ENCODE measurements around the gene SH2D5.
"Not testable (repeated sequence)": the region's sequence is repeated elsewhere in the genome, so short reads cannot be mapped to it uniquely, and the experiment has no call there.

SH2D5 gene

GRCh38 chr1:20728371-20729154 lies 3.9 kb downstream of the SH2D5 start:
- no peak for DNase-seq

- DNase-seq = no peak
Measured at GRCh38 chr1:20727746-20728316, 4.7 kb downstream of the SH2D5 start.

GRCh38 chr1:20726932-20727745 lies 5.4 kb downstream of the SH2D5 start:
- no peak for DNase-seq

GRCh38 chr1:20726118-20726911 lies 6.2 kb downstream of the SH2D5 start:
- DNase-seq = no peak

- no peak for DNase-seq
Measured at GRCh38 chr1:20725189-20726117, 7.0 kb downstream of the SH2D5 start.

- DNase-seq = no peak
Measured at GRCh38 chr1:20724364-20725188, 7.9 kb downstream of the SH2D5 start.

GRCh38 chr1:20723537-20724363 lies 8.8 kb downstream of the SH2D5 start:
- no peak for DNase-seq

GRCh38 chr1:20723159-20723536 lies 9.4 kb downstream of the SH2D5 start:
- no peak for DNase-seq

- no peak for DNase-seq
Measured at GRCh38 chr1:20721117-20722061, 11.1 kb downstream of the SH2D5 start.

- no peak for DNase-seq
Measured at GRCh38 chr1:20720631-20721091, 11.8 kb downstream of the SH2D5 start.

- DNase-seq = no peak
Measured at GRCh38 chr1:20719871-20720620, 12.5 kb downstream of the SH2D5 start.

GRCh38 chr1:20719261-20719660 lies 13.2 kb downstream of the SH2D5 start:
- no peak for DNase-seq

- not testable (repeated sequence) for DNase-seq
Measured at GRCh38 chr1:20718343-20718882, 14.1 kb downstream of the SH2D5 start.

GRCh38 chr1:20717452-20718342 lies 14.8 kb downstream of the SH2D5 start, which contains the start of gene KIF17:
Gene KIF17 (minus strand): TSS chr1:20718007. CDS start chr1:20717706, 301 bp downstream.
- peak; percentile 79 to 83 for DNase-seq

- no peak for DNase-seq
Measured at GRCh38 chr1:20716232-20716631, 16.3 kb downstream of the SH2D5 start.

- DNase-seq = no peak
Measured at GRCh38 chr1:20715406-20715805, 17.1 kb downstream of the SH2D5 start.

Data from CD4-positive, alpha-beta T cell treated with Interferon alpha-2 for 1 hour (primary cell).